NCI-H446 (cell line): ENCODE data around the gene GOLGA8S.
"Not testable (repeated sequence)": the region's sequence is repeated elsewhere in the genome, so short reads cannot be mapped to it uniquely, and the experiment has no call there.

ENCODE experiments used
- DNase-seq, 2 experiments: peaks; one replicate each; lab custom pipeline; 2025; lab: John Stamatoyannopoulos, UW

The GOLGA8S gene

DNA sequence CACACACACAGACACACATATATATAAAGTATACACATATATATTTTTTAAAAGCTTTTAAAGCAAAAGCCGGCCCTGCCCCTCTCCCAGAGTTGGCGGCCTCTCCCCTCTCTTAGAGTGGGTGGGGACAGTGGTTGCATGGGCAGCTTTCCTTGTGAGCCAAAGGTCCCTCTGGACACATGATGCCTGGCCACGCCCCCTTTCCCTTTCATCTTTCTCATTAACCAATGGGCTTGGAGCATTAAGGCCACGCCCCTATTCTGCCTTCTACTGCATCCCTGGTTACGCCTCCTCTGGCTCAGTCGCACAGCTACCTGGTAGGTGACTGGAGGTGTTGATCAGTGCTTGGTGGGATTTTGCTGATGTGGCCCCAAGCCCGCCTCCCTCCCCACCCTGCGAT lies at the start of gene GOLGA8S:
Gene GOLGA8S, plus strand, starts transcription at position 301 of the 400 bp plus-strand sequence. Its CDS starts 62 bp downstream, at position 363.
- not testable (repeated sequence) for DNase-seq

DNA sequence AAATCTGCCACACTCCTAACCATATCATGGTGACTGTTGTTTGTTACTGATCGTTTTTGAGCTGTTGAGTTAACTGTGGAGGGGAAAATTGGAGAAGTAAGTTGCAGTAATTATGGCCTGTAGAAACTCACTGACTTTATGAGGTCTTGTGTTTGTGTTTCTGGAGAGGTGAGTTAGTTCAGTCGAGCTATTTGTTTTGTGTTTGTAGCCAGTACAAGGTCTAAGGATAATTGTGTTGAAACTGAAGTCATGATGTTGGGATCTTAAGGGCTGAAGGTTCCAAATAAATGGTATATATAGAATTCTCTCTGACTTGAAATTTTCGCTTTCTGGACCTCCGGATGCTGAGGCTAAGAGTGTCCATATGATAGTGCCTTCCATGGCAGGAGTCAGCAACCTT lies 49.7 kb upstream of the GOLGA8S start:
- DNase-seq, result not testable (repeated sequence)

DNA sequence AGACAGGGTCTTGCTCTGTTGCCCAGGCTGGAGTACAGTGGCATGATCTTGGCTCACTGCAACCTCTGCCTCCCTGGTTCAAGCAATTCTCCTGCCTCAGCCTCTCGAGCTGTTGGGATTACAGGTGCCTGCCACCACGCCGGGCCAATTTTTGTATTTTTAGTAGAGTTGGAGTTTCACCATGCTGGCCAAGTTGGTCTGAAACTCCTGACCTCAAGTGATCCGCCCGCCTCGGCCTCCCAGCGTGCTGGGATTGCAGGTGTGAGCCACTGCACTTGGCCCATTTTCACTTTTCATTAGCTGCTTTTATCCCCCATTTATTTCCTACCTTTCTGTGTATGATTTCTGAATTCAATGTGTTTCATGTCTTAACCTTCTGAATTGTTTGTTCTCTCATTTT lies 48.6 kb upstream of the GOLGA8S start:
- not testable (repeated sequence) for DNase-seq

GRCh38 chr15:23311233-23311632 lies 43.3 kb upstream of the GOLGA8S start:
- DNase-seq, result not testable (repeated sequence)

- not testable (repeated sequence) for DNase-seq
Measured at GRCh38 chr15:23334096-23334495, 20.5 kb upstream of the GOLGA8S start, which contains the start of gene GOLGA6L26. GOLGA6L26 (minus strand) TSS chr15:23334196; CDS start chr15:23334135, 61 bp downstream.

DNA sequence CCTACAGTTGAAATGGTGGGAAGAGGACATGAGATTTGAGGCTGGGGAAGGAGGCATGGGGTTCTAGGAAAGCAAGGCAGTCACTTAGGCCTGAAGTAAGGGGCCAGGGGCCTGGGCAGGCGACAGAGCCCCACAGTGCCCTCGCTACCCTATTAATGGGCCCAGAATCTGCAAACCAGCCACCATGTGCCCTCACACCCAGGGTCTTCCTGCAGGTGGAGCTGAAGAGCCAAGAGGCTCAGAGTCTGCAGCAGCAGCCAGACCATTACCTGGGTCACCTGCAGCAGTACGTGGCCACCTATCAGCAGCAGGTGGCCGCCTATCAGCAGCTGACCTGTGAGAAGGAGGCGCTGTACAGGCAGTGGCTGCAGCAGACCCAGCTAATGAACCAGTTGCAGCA lies 8.1 kb downstream of the GOLGA8S start:
- DNase-seq, result not testable (repeated sequence)

DNA sequence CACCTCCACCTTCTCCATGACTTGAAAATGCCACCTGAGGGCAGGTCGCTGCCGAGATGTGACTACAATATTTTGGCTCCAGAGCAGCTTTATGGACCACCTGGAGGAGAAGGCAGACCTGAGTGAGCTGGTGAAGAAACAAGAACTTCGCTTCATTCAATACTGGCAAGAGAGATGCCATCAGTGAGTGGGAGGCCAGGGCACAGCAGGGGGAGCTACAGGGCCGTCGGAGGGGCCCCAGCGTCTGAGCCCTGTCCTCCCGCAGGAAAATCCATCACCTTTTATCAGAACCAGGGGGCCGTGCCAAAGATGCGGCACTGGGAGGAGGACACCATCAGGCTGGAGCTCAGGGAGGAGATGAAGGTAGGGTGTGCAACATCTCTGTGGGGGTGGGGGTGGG lies 9.7 kb downstream of the GOLGA8S start:
- not testable (repeated sequence) for DNase-seq

GRCh38 chr15:23370578-23370977 lies 16.0 kb downstream of the GOLGA8S start:
- no peak for DNase-seq

DNA sequence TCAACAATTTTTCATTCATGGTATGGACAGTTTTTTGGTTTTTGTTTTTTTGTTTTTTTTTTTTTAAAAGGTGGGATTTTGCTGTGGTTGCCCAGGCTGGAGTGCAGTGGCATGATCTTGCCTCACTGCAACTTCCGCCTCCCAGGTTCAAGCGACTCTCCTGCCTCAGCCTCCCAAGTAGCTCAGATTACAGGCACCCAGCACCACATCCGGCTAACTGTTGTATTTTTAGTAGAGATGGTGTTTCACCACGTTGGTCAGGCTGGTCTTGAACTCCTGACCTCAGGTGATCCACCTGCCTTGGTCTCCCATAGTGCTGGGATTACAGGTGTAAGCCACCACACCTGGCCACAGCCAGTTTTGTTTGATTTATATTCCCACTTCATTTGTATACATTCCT lies 16.6 kb downstream of the GOLGA8S start:
- DNase-seq, result not testable (repeated sequence)

DNA sequence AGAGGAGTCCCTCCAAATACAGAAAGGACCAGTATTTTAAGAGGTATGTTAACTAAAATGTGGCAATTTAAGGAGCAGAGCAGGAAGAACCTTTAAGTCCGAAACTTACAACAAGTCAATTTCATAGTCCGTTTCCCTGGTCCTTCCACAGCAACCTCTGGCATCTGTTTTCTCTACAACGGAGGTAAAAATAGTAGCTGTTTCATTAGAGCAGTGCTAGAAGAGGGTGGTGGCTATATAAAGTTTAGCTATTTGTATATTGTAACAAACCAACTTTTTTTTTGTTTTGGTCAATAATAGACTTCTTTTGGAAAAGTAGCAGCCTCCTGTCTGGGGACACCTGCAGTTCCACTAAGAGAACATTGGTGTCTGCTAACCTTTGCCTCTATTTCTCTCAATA lies 17.3 kb downstream of the GOLGA8S start:
- not testable (repeated sequence) for DNase-seq

GRCh38 chr15:23372284-23372683 lies 17.7 kb downstream of the GOLGA8S start:
- DNase-seq, result no peak

DNA sequence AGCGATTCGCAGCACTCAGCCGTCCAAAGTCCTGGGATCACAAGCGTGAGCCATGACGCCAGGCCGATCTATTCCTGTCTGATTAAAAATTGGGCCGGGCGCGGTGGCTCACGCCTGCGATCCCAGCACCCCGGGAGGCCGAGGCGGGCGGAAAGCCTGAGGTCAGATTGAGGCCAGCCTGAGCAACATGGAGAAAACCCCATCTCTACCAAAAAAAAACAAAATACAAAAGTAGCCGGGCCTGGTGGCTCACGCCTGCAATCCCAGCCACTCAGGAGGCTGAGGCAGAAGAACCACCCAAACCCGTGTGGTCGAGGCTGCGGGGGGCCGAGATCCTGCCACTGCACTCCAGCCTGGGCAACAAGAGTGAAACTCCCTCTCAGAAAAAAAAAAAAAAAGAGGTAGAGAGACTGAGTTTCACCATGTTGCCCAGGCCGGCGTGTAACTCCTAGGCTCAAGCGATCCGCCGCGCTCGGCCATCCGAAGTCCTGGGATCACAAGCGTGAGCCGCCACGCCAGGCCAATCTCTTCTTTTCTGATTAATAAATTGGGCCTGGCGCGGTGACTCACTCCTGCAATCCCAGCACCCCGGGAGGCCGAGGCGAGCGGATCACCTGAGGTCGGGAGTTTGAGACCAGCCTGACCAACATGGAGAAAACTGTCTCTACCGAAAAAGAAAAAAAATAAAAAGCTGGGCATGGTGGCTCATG lies 18.5 kb downstream of the GOLGA8S start:
- not testable (repeated sequence) for DNase-seq

DNA sequence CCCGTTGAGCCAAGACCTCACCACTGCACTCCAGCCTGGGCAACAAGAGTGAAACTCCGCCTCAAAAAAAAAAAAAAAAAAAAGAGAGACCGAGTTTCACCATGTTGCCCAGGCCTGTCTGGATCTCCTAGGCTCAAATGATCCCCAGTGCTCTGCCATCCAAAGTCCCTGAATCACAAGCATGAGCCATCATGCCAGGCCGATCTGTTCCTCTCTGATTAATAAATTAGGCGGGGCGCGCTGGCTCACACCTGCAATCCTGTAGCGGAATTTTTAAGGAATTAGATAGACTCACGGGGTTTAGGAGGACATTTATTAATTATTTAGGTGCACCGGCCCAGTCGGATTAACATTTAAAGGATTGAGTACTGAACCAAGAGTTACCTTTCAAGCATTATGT lies 19.7 kb downstream of the GOLGA8S start:
- not testable (repeated sequence) for DNase-seq

DNA sequence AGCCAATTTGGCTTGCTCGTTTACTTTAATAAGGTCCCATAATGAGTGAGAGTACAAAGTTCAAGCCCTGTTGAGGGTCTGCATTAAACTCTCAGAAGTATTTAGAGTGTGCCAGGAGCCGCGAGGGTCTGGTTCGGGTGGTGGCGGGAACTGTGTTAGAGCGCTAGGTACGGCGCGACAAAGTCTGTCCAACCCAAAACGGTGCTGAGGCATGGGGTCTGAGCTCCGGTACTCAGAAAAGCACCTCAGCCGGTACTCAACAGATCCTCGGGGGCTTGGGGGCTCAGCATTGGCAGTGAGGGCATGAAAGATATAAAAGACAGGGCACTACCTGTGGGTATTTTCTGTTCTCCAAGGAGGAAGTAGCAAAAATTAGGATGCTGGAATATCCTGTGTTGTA lies 24.4 kb downstream of the GOLGA8S start:
- DNase-seq, result not testable (repeated sequence)

DNA sequence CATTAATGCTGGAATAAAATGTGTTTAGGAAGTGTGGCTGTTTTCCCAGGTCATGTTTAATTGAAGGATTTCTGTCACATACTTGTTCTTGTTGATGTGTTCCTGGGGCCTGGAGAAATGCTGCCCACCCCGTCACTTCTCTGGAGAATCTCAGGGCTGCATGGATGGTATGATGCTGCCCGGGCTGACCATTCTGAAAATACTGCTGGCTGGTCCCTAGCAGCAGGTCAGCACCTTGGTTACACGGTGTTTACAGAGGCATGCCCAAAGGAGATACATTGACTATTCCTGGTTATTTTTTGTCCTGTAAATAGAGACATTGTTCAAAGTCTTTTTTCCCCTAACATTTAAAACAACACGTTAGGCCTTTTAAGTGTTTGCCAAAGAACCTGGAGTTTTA lies 26.2 kb downstream of the GOLGA8S start:
- DNase-seq, result not testable (repeated sequence)

DNA sequence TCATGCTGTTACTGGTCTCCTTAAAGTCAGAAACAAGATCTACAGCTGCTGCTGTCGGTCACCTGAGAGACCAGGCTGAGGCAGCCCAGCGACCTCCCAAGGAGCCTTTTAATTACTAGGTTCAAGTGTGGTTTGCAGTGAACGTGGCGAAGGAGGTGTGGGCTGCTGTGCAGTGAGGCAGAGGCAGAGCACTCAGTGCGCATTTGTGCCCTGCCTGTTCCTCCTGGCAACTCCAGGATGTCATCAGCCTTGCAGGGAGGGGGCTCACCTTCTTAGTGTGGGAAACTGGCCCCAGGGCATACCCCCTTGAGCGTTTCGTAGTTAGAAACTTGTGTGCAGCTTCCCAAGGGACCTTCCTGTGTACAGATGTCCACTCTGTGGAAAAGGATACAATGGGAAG lies 26.6 kb downstream of the GOLGA8S start:
- not testable (repeated sequence) for DNase-seq

DNA sequence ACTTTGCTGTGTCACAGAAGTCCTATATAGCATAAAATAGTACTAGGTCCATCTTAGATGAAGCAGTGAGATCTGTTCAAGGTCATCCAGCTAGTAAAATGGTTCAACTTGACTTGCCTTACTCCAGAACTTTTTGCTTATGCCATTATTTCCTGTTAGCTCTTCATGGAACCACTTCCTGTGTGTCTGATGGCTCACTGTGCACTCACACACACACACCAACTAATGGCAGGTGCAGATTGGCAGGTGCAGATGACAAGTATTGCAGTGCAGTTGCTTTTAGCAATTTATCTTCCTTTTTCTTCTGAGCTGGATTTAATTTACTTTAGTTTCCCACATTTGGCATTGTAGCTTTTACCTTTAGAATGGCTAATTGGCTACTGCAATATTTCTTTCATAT lies 29.8 kb downstream of the GOLGA8S start:
- no peak for DNase-seq

DNA sequence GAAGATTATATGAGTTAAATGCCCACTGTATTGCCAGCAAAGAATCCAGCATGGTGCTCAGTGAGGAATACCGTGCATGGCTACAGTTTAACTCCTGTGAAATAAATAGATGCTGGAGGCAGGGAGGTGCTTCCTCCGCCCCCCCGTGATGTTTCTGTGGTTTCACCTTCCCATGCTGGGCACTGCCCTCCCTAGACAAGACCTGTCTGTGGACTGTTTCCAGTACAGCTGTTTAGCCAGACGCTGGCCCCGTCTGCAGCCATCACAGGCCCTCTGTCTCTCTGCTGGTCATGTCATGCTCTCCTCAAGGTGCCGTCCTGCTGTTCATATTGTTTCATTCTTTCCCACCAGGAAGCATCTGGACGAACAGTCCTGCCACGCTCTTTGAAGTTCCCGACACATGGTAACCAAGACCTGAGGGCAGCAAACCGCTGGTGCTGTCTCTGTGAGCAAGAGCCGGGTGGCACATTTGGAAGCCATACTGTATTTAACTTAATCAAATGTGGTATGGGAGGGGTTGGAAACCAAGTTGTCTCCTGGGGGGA lies 31.4 kb downstream of the GOLGA8S start:
- no peak for DNase-seq

DNA sequence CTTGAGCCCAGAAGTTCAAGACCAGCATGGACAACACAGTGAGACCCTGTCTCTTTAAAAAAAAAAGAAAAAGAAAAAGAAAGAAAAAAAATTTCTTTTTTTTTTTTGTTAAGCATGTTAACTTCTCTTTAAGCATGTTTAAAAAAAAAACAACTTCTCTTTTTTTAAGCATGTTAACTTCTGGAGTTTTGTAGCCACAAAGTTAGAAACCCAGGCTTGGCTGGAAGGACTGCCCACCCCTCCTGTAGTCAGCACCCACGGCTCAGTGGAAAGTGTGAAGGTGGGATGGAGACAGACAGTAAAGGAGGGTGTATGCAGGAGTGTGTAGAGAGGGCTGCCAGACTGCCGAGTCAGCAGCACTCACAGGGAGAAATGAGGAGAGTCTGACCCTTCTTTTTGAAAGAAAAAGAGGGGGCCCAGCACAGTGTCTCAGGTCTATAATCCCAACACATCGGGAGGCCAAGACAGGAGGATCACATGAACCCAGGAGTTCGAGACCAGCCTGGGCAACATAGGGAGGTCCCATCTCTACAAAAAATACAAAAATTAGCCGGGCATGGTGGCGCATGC lies 33.2 kb downstream of the GOLGA8S start:
- no peak for DNase-seq

- no peak for DNase-seq
Measured at GRCh38 chr15:23395030-23395692, 40.6 kb downstream of the GOLGA8S start.

DNA sequence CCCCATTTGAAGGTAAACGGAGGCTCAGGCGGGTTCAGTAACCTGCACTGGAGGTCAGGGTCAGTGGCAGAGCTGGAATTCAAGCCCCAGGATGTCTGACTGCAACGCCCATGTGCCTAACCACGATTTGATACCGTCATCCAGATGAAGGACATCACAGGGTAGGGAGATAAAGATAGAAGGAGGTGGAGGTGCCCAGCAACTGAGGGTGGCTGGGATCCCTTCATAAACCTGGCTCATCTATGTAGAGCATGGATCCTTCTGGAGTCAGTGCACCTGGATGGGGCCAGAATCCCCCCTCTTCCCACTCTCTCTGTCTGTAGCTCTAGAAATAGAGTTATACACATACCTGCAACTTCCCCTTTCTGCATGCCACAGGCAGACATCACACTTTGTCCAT lies 41.3 kb downstream of the GOLGA8S start:
- no peak for DNase-seq

DNA sequence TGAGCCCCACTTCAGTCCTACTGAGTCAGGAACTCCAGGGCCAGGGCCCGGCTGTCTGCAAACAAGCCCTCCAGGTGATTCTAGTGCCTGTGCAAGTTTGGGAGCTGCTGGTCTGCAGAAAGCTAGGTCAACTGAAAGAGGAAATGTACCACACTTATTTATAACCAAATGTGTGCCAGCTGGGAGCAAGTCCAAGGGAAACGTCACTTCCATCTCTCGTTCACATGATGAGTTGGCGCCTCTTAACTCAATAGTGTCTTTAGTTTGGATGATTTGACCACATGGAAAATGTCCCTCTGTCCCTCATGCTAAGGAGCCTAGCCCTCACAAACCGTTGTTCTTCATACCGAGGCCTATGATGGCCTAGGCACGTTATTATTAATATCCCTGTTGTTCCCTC lies 43.2 kb downstream of the GOLGA8S start:
- DNase-seq, result no peak

- not testable (repeated sequence) for DNase-seq
Measured at GRCh38 chr15:23398357-23398756, 43.8 kb downstream of the GOLGA8S start.
